IPS-NIHi11 (cell line): Measurements from ENCODE around the gene EPHA2.
"Not testable (repeated sequence)": the region's sequence is repeated elsewhere in the genome, so short reads cannot be mapped to it uniquely, and the experiment has no call there.

Experiments
- DNase-seq: peaks from one replicate; pipeline ENCODE4 v3.0.0; 2012; ENCODE audit warnings: mixed read lengths, low spot score

EPHA2 gene

GRCh38 chr1:16119504-16119903 is 36.4 kb downstream of the EPHA2 start:
- DNase-seq: no peak

DNA sequence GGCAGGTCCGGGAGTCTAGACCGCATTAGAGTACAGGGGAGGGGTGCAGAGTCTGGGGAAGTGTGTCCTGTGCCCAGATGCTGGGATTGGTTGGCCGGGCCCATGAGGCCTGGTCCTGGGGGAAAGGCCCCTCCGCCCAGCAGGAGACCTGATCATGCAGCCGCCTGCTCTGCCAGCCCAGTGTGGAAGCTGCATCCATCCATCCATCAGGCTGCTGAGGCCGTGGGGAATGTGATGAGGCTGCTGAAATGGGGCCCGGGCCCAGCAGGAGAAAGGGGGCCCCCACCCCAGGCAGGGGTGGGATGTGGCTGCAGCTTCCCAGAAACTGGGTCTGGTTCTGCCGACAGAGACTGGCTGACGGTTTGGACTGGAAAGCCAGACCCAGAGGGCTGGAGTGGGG is 37.2 kb downstream of the EPHA2 start:
- no peak for DNase-seq

DNA sequence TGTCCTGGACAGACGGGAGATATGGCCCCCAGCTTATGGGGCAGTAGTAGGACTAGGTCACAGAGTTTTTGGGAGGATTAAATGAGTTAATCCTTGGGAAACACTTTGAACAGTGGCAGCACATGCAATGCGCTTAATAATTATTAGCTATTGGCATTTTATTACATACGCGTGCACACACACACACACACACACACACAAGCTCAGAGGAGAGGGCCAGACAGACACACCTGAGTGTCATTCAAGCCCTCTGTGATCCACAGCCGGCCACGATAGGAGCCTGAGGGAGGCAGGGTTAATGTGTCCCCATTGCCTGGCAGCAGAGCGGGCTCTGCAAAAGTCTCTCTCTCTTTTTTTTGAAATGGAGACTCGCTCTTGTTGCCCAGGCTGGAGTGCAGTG is 37.9 kb downstream of the EPHA2 start:
- DNase-seq: no peak

- no peak for DNase-seq
Measured at GRCh38 chr1:16117369-16117768, 38.5 kb downstream of the EPHA2 start.

- DNase-seq: no peak
Measured at GRCh38 chr1:16116625-16117024, 39.2 kb downstream of the EPHA2 start.

DNA sequence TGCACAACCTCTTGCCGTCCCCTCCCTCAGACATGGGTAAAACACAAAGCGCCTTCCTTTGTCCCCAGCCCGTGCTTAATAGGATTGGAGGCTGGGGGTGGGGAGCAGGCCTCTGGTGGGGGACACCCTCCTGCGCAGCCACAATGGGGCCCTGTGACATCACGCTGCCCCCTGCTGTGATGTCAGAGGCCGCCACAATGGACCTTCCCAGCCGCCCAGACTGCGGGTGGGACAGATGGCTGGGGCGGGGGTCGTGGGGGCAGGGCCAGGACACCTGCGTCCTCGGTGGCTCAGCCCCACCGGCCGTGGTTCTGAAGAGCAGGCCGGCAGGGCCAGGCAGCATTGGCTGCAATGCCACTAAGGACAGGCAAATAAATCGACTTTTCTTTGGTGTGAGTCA is 39.9 kb downstream of the EPHA2 start:
- DNase-seq: peak; percentile 86

GRCh38 chr1:16115468-16115983 is 40.3 kb downstream of the EPHA2 start:
- DNase-seq: no peak

DNA sequence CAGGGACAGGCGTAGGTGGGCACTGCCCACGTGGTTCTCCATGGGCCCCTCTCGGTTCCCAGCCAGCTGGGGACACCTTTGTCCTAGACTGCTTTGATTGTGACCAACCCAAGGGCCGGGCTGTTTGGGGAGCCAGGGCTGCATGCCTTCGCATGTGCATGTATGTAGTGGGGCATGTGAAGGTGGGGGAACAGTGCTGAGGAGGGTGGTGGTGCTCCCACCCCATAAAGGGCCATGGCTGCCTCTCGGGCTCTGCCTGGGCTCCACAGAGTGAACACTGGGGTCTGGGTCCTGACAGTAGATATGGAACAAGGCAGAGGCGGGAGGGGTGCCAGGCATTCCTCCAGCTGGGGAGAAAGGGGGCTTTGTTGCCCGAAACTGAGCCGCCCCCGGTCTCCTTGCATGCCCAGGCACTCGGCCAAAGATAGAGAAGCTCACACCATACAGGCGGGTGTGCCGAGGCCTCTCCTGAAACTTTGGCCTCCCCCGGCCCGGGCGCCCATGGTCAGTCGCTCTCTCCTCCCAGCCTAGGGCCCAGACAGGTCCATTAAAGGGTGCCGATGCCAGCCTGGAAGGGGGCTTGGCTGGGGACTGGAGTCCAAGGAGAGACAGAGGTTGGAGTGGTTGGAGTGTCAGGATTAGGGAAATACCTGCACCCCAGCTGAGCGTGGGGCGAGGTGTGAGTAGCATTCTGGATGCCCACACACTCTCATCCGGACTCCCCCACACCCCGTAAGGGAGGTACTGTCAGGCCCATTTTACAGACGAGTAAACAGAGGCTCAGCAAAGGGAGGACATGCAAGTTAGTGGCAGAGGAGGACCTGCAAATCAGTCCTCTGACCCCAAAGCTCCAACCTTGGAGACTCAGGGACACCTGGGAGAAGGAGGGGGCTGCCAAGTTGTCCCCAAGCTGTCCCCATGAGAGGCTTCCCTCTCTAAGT is 41.1 kb downstream of the EPHA2 start:
- no peak for DNase-seq

DNA sequence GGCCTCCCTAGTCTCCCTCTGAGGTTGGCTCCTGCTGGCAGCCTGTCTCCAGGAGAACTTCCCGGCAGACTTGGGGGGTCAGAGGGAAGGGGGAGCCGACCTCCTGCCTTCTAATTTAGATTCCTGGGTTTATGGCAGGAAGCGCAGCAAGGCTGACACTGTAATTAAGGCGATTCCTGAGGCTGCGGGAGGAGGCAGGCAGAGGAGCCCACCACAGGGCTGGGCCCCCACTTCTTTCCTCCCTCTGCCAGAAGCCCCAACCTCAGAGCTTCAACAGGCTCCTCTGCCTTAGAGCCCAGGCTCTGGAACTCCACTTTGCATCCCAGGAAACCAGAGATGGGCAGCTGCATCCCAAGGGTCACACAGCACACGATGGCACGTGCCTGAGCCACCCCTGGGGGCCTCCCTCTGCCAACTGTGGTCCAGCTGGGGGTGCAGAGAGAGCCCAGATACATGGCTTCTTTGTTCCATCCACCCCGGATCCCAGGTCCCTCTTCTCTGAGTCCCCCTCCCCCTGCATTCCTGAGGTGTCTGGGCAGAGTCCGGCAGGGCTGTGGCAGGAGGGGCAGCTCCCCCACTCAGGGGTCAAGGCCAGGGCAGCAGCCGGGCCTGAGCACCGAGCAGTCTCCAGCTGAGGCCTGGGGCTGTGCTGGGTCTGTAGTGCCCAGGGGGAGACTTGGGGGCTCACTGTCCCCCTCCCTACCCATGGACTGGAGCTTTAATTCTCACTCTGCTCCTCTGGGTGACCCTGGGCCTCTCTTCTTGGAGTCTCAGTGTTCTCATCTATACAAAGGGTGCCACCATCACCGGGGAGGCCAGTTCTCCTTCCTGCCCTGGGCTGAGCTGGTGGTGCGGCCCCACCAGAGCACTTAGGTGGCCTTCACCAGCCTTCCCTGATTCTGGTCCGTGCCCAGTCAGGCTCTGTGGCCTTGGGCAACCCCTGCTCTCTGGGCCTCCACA is 43.0 kb downstream of the EPHA2 start:
- DNase-seq: peak; percentile 78

DNA sequence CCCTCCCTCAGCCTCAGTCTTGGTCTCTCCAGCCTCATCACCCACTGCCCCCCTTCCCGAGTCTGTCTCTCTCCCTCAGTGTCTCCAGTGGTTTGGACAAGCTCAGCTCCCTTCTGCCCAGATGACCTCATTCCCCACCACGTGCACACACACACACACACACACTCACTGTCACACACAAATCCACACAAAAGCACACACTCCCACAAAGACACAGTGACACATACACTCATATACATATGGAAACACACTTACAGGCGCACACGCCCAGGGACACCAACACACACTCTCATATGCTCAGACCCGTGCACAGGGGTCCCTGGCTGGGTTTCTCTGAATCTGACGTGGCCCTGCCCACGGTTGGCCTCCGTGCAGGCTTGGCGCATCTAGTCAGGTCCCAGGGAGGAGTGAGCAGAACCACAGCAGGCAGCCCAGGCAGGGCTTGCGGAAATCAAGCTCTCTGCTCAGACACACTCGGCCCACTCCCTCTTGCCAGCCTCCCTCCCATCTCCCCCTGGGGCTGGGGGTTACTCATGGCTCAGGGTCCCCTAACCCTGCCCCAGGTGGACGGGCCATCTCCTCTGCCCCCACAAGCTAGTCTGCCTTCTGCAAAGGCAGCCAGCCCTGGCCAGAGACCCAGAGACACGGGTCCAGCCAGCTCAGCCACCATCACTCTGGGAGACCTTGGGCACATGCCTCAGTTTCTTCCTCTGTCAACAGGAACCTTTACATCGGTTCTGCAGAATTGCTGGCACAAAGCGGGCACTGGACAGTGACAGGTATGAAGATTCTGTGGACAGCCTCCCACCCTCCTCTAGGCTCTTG is 43.9 kb downstream of the EPHA2 start:
- DNase-seq: no peak

GRCh38 chr1:16110884-16111283 is 45.0 kb downstream of the EPHA2 start:
- no peak for DNase-seq

- no peak for DNase-seq
Measured at GRCh38 chr1:16110456-16110855, 45.4 kb downstream of the EPHA2 start.

DNA sequence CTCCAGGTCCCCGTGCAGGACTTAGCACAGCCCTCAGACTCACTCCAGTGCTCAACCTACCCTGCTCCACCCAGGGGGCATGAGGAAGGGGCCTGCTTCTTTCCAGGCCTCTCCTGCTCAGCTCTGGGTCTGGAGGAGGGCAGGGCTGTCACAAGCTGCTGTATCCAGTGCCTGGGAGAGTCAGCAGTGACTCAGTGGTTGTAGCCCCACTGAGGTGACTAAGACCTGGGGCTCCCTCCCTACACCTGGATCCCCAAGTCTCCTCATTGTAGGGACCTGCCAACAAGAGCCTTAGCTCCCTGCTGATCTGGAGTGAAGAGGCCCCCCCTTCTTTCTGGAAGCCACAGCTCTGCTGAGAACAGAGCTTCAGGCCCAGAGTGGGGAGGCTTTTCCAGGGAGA is 46.3 kb downstream of the EPHA2 start:
- no peak for DNase-seq

DNA sequence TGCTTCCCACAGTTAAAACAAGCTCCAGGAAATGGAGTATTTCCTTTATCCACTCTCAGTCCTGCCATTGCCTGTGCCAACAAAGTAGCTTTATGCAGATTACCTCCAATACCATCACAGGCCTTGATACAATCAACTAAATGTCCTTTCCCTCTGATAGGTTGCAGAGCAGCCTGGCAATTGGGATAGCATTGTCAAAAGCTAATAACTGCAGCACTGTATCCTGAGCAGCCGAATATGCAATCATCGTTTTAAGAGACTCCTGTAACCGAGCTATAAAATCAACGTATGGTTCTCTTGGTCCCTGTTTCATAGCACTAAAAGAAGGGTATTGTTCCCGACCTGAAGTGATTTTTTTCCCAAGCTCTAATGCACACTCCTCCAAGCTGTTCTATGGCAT is 48.8 kb downstream of the EPHA2 start:
- not testable (repeated sequence) for DNase-seq

GRCh38 chr1:16101623-16102022 is 54.2 kb downstream of the EPHA2 start:
- no peak for DNase-seq

- DNase-seq: no peak
Measured at GRCh38 chr1:16099412-16099811, 56.5 kb downstream of the EPHA2 start.

DNA sequence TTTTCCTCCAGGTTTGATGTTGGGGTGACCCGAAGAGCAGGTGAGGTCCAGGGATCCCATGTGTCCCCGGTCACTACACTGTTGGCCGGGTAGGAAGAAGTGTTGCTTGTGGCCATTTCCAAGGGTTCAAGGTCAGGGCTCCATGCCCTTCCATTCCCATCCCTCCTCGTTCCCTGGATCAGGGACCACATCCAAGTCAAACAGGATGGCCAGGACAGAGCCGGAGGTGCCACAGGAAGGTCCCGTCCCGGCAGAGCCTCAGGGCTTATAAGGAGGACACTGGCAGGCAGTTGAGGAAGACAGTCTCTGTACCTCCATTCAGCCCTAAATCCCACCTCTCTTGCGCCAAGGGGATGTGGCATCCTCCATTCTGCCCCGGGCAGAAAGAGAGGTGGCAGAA is 60.4 kb downstream of the EPHA2 start:
- DNase-seq: no peak

- no peak for DNase-seq
Measured at GRCh38 chr1:16094453-16095158, 61.3 kb downstream of the EPHA2 start.

GRCh38 chr1:16093611-16094010 is 62.3 kb downstream of the EPHA2 start:
- no peak for DNase-seq

GRCh38 chr1:16092923-16093511 is 62.9 kb downstream of the EPHA2 start:
- no peak for DNase-seq
